Loucy (cell line): Measurements from ENCODE around the gene CDYL2.

Experiments used
- H2AFZ ChIP-seq: fragments of 200-600 bp; sonication (generic); 2 replicates; pipeline ENCODE4 v1.6.0; 2016; ENCODE audit warnings: antibody characterized with exemption, mild to moderate bottlenecking, low read length, moderate library complexity
- H3F3A ChIP-seq: fragments of 200-600 bp; 2 replicates; pipeline ENCODE4 v1.6.0; 2016; ENCODE audit warnings: antibody characterized with exemption, low read depth, mild to moderate bottlenecking
- H3K27me3 ChIP-seq: fragments of 200-600 bp; sonication (generic); 2 replicates; pipeline ENCODE4 v1.6.1; 2014; ENCODE audit warnings: low read length, mild to moderate bottlenecking; ENCODE audit not compliant: insufficient read depth, poor library complexity, severe bottlenecking
- H3K36me3 ChIP-seq: fragments of 200-600 bp; sonication (generic); 2 replicates; pipeline ENCODE4 v1.6.1; 2016; ENCODE audit warnings: low read length; ENCODE audit not compliant: insufficient read depth
- H3K4me1 ChIP-seq: fragments of 200-600 bp; sonication (generic); 2 replicates; pipeline ENCODE4 v1.5.1; 2014; ENCODE audit warnings: low read length, mild to moderate bottlenecking; ENCODE audit not compliant: insufficient read depth, poor library complexity, severe bottlenecking
- H3K4me2 ChIP-seq: fragments of 200-600 bp; sonication (generic); 2 replicates; pipeline ENCODE4 v1.6.0; 2014; ENCODE audit warnings: antibody characterized with exemption, low read length, low read depth, mild to moderate bottlenecking; ENCODE audit not compliant: poor library complexity, severe bottlenecking
- H3K4me3 ChIP-seq: fragments of 200-600 bp; sonication (generic); 2 replicates; pipeline ENCODE4 v1.5.1; 2014; ENCODE audit warnings: low read length, mild to moderate bottlenecking, mixed read lengths; ENCODE audit not compliant: poor library complexity, severe bottlenecking
- H3K79me2 ChIP-seq: fragments of 200-600 bp; sonication (generic); 2 replicates; pipeline ENCODE4 v1.6.1; 2014; ENCODE audit warnings: low read length; ENCODE audit not compliant: insufficient read depth
- H3K9ac ChIP-seq: fragments of 200-600 bp; sonication (generic); 2 replicates; pipeline ENCODE4 v1.6.0; 2014; ENCODE audit warnings: mild to moderate bottlenecking, low read depth, low read length, moderate library complexity; ENCODE audit not compliant: poor library complexity, severe bottlenecking
- H3K9me2 ChIP-seq: fragments of 200-600 bp; sonication (generic); replicated peaks from 2 replicates; pipeline ENCODE4 v1.6.1; 2016; ENCODE audit warnings: low read depth, low read length, mixed read lengths
- H3K9me3 ChIP-seq: fragments of 200-600 bp; sonication (generic); 2 replicates; pipeline ENCODE4 v1.6.1; 2014; ENCODE audit warnings: mild to moderate bottlenecking, antibody characterized with exemption, low read length, low read depth; ENCODE audit not compliant: insufficient read depth
- H4K20me1 ChIP-seq: fragments of 200-600 bp; sonication (generic); 2 replicates; pipeline ENCODE4 v1.6.0; 2014; ENCODE audit warnings: antibody characterized with exemption, low read length, mild to moderate bottlenecking; ENCODE audit not compliant: insufficient read depth, poor library complexity, severe bottlenecking
- CTCF ChIP-seq: fragments of 200-600 bp; sonication (generic); conservative IDR thresholded peaks from 2 replicates; pipeline ENCODE4 v1.5.1; 2014; ENCODE audit warnings: mild to moderate bottlenecking, antibody characterized with exemption, low read length
- EZH2phosphoT487 ChIP-seq: fragments of 200-600 bp; IDR thresholded peaks from 2 replicates; pipeline ENCODE4 v1.6.1; 2018; ENCODE audit warnings: antibody characterized with exemption, mild to moderate bottlenecking, moderate library complexity, borderline replicate concordance

CDYL2 gene

GRCh38 chr16:80836846-80837245, 32.4 kb upstream of the CDYL2 start:
- peaks cover 45% of the 10 kb centered on the region for H3K4me1 ChIP-seq

GRCh38 chr16:80836202-80836601, 31.8 kb upstream of the CDYL2 start:
- Histone ChIP-seq H4K20me1 (no peaks in the 10 kb centered on the region), H3K27me3 (no peaks in the 10 kb centered on the region), H3K4me1 (peaks cover 45% of the 10 kb centered on the region), H3K36me3 (no peaks in the 10 kb centered on the region), H3F3A (0 out of 2 replicates have a peak, but pooled peaks cover 3% of the 10 kb centered on the region), H3K9me2 (no peaks in the 10 kb centered on the region), H2AFZ (no peak overlapping the region), H3K4me3 (no peak overlapping the region), H3K4me2 (no peak overlapping the region), H3K9ac (no peak overlapping the region), H3K79me2 (no peaks in the 10 kb centered on the region), H3K9me3 (no peaks in the 10 kb centered on the region)
- TF ChIP-seq EZH2phosphoT487 (no peak), CTCF (no peak)

More at GRCh38 chr16:80836846-80837245, 32.4 kb upstream of the CDYL2 start:
- H3K9me3 ChIP-seq, result peaks cover 6% of the 10 kb centered on the region; the same call in 1 of the 2 replicates
- H2AFZ ChIP-seq, result 0 out of 2 replicates have a peak overlapping the region, but pooled peaks have one; percentile 17
- H3K27me3 ChIP-seq, result no peaks in the 10 kb centered on the region
- H4K20me1 ChIP-seq, result no peaks in the 10 kb centered on the region
- TF ChIP-seq CTCF (no peak), EZH2phosphoT487 (no peak)
- no peaks in the 10 kb centered on the region for H3K36me3 ChIP-seq
- H3K9me2 ChIP-seq, result no peaks in the 10 kb centered on the region
- peak overlapping the region; percentile 66 for H3K4me2 ChIP-seq
- H3K79me2 ChIP-seq, result no peaks in the 10 kb centered on the region
- H3F3A ChIP-seq, result 0 out of 2 replicates have a peak, but pooled peaks cover 3% of the 10 kb centered on the region
- peak overlapping the region; percentile 31 for H3K4me3 ChIP-seq
- H3K9ac ChIP-seq, result no peak overlapping the region

- Histone ChIP-seq H2AFZ (no peak overlapping the region), H3K79me2 (no peaks in the 10 kb centered on the region), H3K4me2 (no peak overlapping the region), H3K9ac (no peak overlapping the region), H3K4me1 (peaks cover 29% of the 10 kb centered on the region), H3K9me2 (no peaks in the 10 kb centered on the region), H3K27me3 (no peaks in the 10 kb centered on the region), H3K36me3 (no peaks in the 10 kb centered on the region), H4K20me1 (no peaks in the 10 kb centered on the region), H3K4me3 (no peak overlapping the region), H3F3A (no peaks in the 10 kb centered on the region), H3K9me3 (no peaks in the 10 kb centered on the region)
- TF ChIP-seq CTCF, result no peak
- TF ChIP-seq EZH2phosphoT487, result no peak
Observed at GRCh38 chr16:80831039-80831438, 26.6 kb upstream of the CDYL2 start.
